PC-9 (cell line): ENCODE data around the gene EPG5.

Experiments
- EZH2 ChIP-seq: fragments of 200-600 bp; sonication (generic); IDR thresholded peaks from 2 replicates; pipeline ENCODE4 v1.8.0; 2017; ENCODE audit warnings: antibody characterized with exemption, low read depth
- TF ChIP-seq, protein P1 (sequence below): fragments of 200-600 bp; sonication (generic); conservative IDR thresholded peaks from 2 replicates; pipeline ENCODE4 v1.6.1; 2017; ENCODE audit warnings: mixed run types, antibody characterized with exemption, mild to moderate bottlenecking, moderate library complexity

GRCh38 chr18:45820106-45820745, 146.9 kb downstream of the EPG5 start:
- no peak for TF ChIP-seq EZH2
- TF ChIP-seq, protein P1, sequence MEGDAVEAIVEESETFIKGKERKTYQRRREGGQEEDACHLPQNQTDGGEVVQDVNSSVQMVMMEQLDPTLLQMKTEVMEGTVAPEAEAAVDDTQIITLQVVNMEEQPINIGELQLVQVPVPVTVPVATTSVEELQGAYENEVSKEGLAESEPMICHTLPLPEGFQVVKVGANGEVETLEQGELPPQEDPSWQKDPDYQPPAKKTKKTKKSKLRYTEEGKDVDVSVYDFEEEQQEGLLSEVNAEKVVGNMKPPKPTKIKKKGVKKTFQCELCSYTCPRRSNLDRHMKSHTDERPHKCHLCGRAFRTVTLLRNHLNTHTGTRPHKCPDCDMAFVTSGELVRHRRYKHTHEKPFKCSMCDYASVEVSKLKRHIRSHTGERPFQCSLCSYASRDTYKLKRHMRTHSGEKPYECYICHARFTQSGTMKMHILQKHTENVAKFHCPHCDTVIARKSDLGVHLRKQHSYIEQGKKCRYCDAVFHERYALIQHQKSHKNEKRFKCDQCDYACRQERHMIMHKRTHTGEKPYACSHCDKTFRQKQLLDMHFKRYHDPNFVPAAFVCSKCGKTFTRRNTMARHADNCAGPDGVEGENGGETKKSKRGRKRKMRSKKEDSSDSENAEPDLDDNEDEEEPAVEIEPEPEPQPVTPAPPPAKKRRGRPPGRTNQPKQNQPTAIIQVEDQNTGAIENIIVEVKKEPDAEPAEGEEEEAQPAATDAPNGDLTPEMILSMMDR, result no peak
